IPS DF 4.7 (cell line): Measurements from ENCODE around the gene TBC1D9B.
"Not testable (repeated sequence)": the region's sequence is repeated elsewhere in the genome, so short reads cannot be mapped to it uniquely, and the experiment has no call there.

Experiments
- DNase-seq: peaks from one replicate; pipeline ENCODE4 v3.0.0-alpha.2; 2013; ENCODE audit warnings: low spot score; ENCODE audit errors: extremely low read depth

The TBC1D9B gene

GRCh38 chr5:179839328-179840256 lies 68.1 kb downstream of the TBC1D9B start:
- DNase-seq: no peak

- DNase-seq: no peak
Observed at GRCh38 chr5:179837076-179838011, 70.4 kb downstream of the TBC1D9B start.

GRCh38 chr5:179836225-179837019 lies 71.3 kb downstream of the TBC1D9B start:
- no peak for DNase-seq

GRCh38 chr5:179834871-179835270 lies 72.8 kb downstream of the TBC1D9B start:
- DNase-seq: not testable (repeated sequence)

- DNase-seq: no peak
Observed at GRCh38 chr5:179834120-179834519, 73.6 kb downstream of the TBC1D9B start.

- DNase-seq: no peak
Observed at GRCh38 chr5:179833709-179834070, 74.0 kb downstream of the TBC1D9B start.

GRCh38 chr5:179833056-179833708 lies 74.5 kb downstream of the TBC1D9B start:
- no peak for DNase-seq

GRCh38 chr5:179832039-179832745 lies 75.5 kb downstream of the TBC1D9B start:
- no peak for DNase-seq

GRCh38 chr5:179830818-179831468 lies 76.8 kb downstream of the TBC1D9B start:
- no peak for DNase-seq

- no peak for DNase-seq
Observed at GRCh38 chr5:179829732-179830435, 77.8 kb downstream of the TBC1D9B start.

GRCh38 chr5:179828756-179829421 lies 78.8 kb downstream of the TBC1D9B start:
- no peak for DNase-seq

GRCh38 chr5:179827680-179828079 lies 80.0 kb downstream of the TBC1D9B start:
- DNase-seq: no peak

- no peak for DNase-seq
Observed at GRCh38 chr5:179825655-179826182, 82.0 kb downstream of the TBC1D9B start.

- no peak for DNase-seq
Observed at GRCh38 chr5:179824745-179825112, 83.0 kb downstream of the TBC1D9B start.

- no peak for DNase-seq
Observed at GRCh38 chr5:179823937-179824744, 83.6 kb downstream of the TBC1D9B start.

GRCh38 chr5:179822444-179822990 lies 85.2 kb downstream of the TBC1D9B start:
- DNase-seq: no peak

- DNase-seq: no peak
Observed at GRCh38 chr5:179822059-179822432, 85.7 kb downstream of the TBC1D9B start.
